Astrocyte (in vitro differentiated cells and primary cell): ENCODE results near the gene ADSS1. TPM values are rescaled to one million over a fixed set of nuclear protein-coding genes. Genes with fewer than 3 reads are reported as not detected.

Experiments used
- DNase-seq: peaks from one replicate; pipeline ENCODE4 v3.0.0-alpha.2; 2010; ENCODE audit warnings: low read depth
- FAIRE-seq: peaks from 2 replicates; lab custom pipeline; 2011; peaks lifted over from hg19 to GRCh38; lab: Jason Lieb, UNC
- H2AFZ ChIP-seq: 2 replicates; pipeline ENCODE4 v1.6.0; 2012; ENCODE audit warnings: low read depth, low read length, inconsistent platforms
- H3K27ac ChIP-seq: 2 replicates; pipeline ENCODE4 v1.5.1; 2011; ENCODE audit warnings: low read depth, low read length, inconsistent platforms
- H3K27me3 ChIP-seq: 2 replicates; pipeline ENCODE4 v1.6.0; 2011; ENCODE audit warnings: low read length, inconsistent platforms; ENCODE audit not compliant: insufficient read depth
- H3K36me3 ChIP-seq: 2 replicates; pipeline ENCODE4 v1.5.1; 2011; ENCODE audit warnings: low read length, inconsistent platforms; ENCODE audit not compliant: insufficient read depth
- H3K4me1 ChIP-seq: 2 replicates; pipeline ENCODE4 v1.5.1; 2011; ENCODE audit warnings: low read length, inconsistent platforms; ENCODE audit not compliant: insufficient read depth
- H3K4me2 ChIP-seq: 2 replicates; pipeline ENCODE4 v1.6.0; 2012; ENCODE audit warnings: low read length, inconsistent platforms
- H3K4me3 ChIP-seq: 2 replicates; pipeline ENCODE4 v1.5.1; 2011; ENCODE audit warnings: low read depth, mild to moderate bottlenecking, low read length, inconsistent platforms; ENCODE audit not compliant: insufficient read depth
- H3K79me2 ChIP-seq: 2 replicates; pipeline ENCODE4 v1.6.0; 2012; ENCODE audit warnings: mild to moderate bottlenecking, low read length, inconsistent platforms; ENCODE audit not compliant: insufficient read depth
- H3K9ac ChIP-seq: 2 replicates; pipeline ENCODE4 v1.6.0; 2012; ENCODE audit warnings: mild to moderate bottlenecking, low read length, inconsistent platforms
- H3K9me3 ChIP-seq: 2 replicates; pipeline ENCODE4 v1.5.1; 2012; ENCODE audit warnings: low read depth, mild to moderate bottlenecking, low read length, inconsistent platforms; ENCODE audit not compliant: insufficient read depth
- H4K20me1 ChIP-seq: 2 replicates; pipeline ENCODE4 v1.6.0; 2012; ENCODE audit warnings: low read length, inconsistent platforms; ENCODE audit not compliant: insufficient read depth
- H3K27ac Mint-ChIP-seq: one replicate; pipeline ENCODE4 v1.8.0; 2021; ENCODE audit warnings: mild to moderate bottlenecking, mixed read lengths; ENCODE audit not compliant: unreplicated experiment
- H3K27me3 Mint-ChIP-seq: one replicate; pipeline ENCODE4 v1.8.0; 2021; ENCODE audit warnings: low read depth, mixed read lengths; ENCODE audit not compliant: unreplicated experiment
- H3K36me3 Mint-ChIP-seq: one replicate; pipeline ENCODE4 v1.8.0; 2021; ENCODE audit warnings: low read depth, mixed read lengths; ENCODE audit not compliant: unreplicated experiment
- H3K4me1 Mint-ChIP-seq: one replicate; pipeline ENCODE4 v1.8.0; 2021; ENCODE audit warnings: low read depth, mixed read lengths; ENCODE audit not compliant: unreplicated experiment
- H3K4me3 Mint-ChIP-seq: one replicate; pipeline ENCODE4 v1.8.0; 2021; ENCODE audit warnings: mild to moderate bottlenecking, moderate library complexity, mixed read lengths; ENCODE audit not compliant: unreplicated experiment
- H3K9me3 Mint-ChIP-seq: one replicate; pipeline ENCODE4 v1.8.0; 2021; ENCODE audit warnings: mild to moderate bottlenecking, mixed read lengths; ENCODE audit not compliant: unreplicated experiment
- CTCF ChIP-seq: IDR thresholded peaks from 2 replicates; pipeline ENCODE4 v1.5.1; 2011; ENCODE audit warnings: low read depth, mild to moderate bottlenecking, inconsistent platforms, low read length, moderate library complexity; ENCODE audit not compliant: insufficient read depth
- EZH2 ChIP-seq: IDR thresholded peaks from 2 replicates; pipeline ENCODE4 v1.6.1; 2012; ENCODE audit warnings: mild to moderate bottlenecking, low read length, inconsistent platforms; ENCODE audit not compliant: insufficient read depth
- total RNA-seq: library from RNA; stranded (reverse); gene quantifications from 2 replicates; pipeline ENCODE4 v1.2.1, GENCODE V29; 2021

The ADSS1 gene
- total RNA-seq, 1 donor from 2014 or later = 4.4 TPM

GRCh38 chr14:104681689-104682074 is 42.3 kb upstream of the ADSS1 start:
- FAIRE-seq = peak; percentile 70
- H3K9ac ChIP-seq = peak overlapping the region; percentile 80

DNA sequence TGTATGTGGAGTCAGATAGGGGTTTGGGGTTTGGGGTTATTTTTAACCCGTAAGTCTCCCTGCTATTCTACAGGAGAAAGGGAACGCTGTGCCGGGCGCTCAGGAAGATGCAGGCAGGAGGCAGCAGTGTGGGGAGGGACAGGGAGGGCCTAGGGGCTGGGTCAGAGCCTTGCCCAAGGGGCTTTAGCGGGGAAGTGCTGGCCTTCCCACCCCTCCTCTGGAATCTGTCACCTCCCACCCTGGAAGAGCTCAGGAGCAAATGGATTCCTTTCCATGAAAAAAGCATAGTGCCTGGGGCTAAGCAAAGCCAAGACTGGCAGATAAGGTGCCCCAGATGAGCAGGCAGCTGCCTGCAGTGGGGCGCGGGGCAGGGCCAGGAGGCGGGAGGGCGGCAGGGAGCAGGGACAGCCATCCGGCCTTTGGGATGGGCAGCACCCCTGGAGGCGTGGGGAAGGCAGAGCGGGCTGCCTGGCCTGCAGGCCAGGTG is 41.9 kb upstream of the ADSS1 start:
- H3K4me3 ChIP-seq = no peak overlapping the region
- peaks cover 58% of the 10 kb centered on the region for H3K4me1 ChIP-seq
- no peaks in the 10 kb centered on the region for H3K36me3 ChIP-seq
- peak overlapping the region; percentile 80 for H3K9ac ChIP-seq
- peak overlapping the region; percentile 68 for H2AFZ ChIP-seq
- peak overlapping the region; percentile 68 for H3K4me3 Mint-ChIP-seq
- TF ChIP-seq CTCF = no peak
- no peaks in the 10 kb centered on the region for H3K9me3 Mint-ChIP-seq
- DNase-seq (no peak), FAIRE-seq (no peak)
- H3K4me1 Mint-ChIP-seq = peaks cover 46% of the 10 kb centered on the region
- H3K27ac ChIP-seq = peak overlapping the region; percentile 97
- peak overlapping the region; percentile 81 for H3K4me2 ChIP-seq
- no peaks in the 10 kb centered on the region for H3K27me3 Mint-ChIP-seq
- no peaks in the 10 kb centered on the region for H4K20me1 ChIP-seq
- H3K9me3 ChIP-seq = no peaks in the 10 kb centered on the region
- no peaks in the 10 kb centered on the region for H3K27me3 ChIP-seq
- H3K79me2 ChIP-seq = no peaks in the 10 kb centered on the region
- H3K36me3 Mint-ChIP-seq = no peaks in the 10 kb centered on the region
- H3K27ac Mint-ChIP-seq = peak overlapping the region; percentile 99

More at GRCh38 chr14:104681689-104682074, 42.3 kb upstream of the ADSS1 start:
- Histone ChIP-seq H3K27me3 (no peaks in the 10 kb centered on the region), H3K9me3 (no peaks in the 10 kb centered on the region), H3K4me1 (peaks cover 61% of the 10 kb centered on the region), H2AFZ (peak overlapping the region; percentile 68), H3K79me2 (no peaks in the 10 kb centered on the region), H3K4me3 (no peak overlapping the region), H3K36me3 (no peaks in the 10 kb centered on the region), H3K4me2 (peak overlapping the region; percentile 81), H4K20me1 (no peaks in the 10 kb centered on the region), H3K27ac (peak overlapping the region; percentile 97)
- peak overlapping the region; percentile 68 for H3K4me3 Mint-ChIP-seq
- peak; percentile 74 for DNase-seq
- H3K4me1 Mint-ChIP-seq = peaks cover 47% of the 10 kb centered on the region
- H3K9me3 Mint-ChIP-seq = no peaks in the 10 kb centered on the region
- H3K27ac Mint-ChIP-seq = peak overlapping the region; percentile 99
- no peaks in the 10 kb centered on the region for H3K27me3 Mint-ChIP-seq
- no peaks in the 10 kb centered on the region for H3K36me3 Mint-ChIP-seq
- TF ChIP-seq EZH2 = no peak

- H2AFZ ChIP-seq = no peak overlapping the region
- no peak overlapping the region for H3K27ac ChIP-seq
- no peaks in the 10 kb centered on the region for H3K36me3 ChIP-seq
- H3K4me1 Mint-ChIP-seq = peaks cover 46% of the 10 kb centered on the region
- no peaks in the 10 kb centered on the region for H3K79me2 ChIP-seq
- H4K20me1 ChIP-seq = no peaks in the 10 kb centered on the region
- H3K27me3 Mint-ChIP-seq = no peaks in the 10 kb centered on the region
- H3K4me3 ChIP-seq = no peak overlapping the region
- no peaks in the 10 kb centered on the region for H3K9me3 ChIP-seq
- no peak for TF ChIP-seq CTCF
- no peak for TF ChIP-seq EZH2
- H3K36me3 Mint-ChIP-seq = no peaks in the 10 kb centered on the region
- H3K27ac Mint-ChIP-seq = peak overlapping the region; percentile 66
- no peaks in the 10 kb centered on the region for H3K27me3 ChIP-seq
- no peak overlapping the region for H3K4me3 Mint-ChIP-seq
- DNase-seq = no peak
- no peak overlapping the region for H3K4me2 ChIP-seq
- no peak for FAIRE-seq
- no peak overlapping the region for H3K9ac ChIP-seq
- H3K9me3 Mint-ChIP-seq = no peaks in the 10 kb centered on the region
- H3K4me1 ChIP-seq = peaks cover 56% of the 10 kb centered on the region
These were observed 40.2 kb upstream of the ADSS1 start for GRCh38 chr14:104683653-104684448.
